SK-N-SH (cell line): ENCODE measurements around the gene NPDC1.

Experiments
- EZH2phosphoT487 ChIP-seq: fragments of 200-600 bp; sonication (generic); IDR thresholded peaks from 2 replicates; pipeline ENCODE4 v1.6.1; 2017; ENCODE audit warnings: low read depth, mixed run types, mild to moderate bottlenecking, antibody characterized with exemption, moderate library complexity, borderline replicate concordance
- MEF2A ChIP-seq: IDR thresholded peaks from 2 replicates; pipeline ENCODE4 v1.4.0; 2012; ENCODE audit warnings: low read depth, borderline replicate concordance
- POLR2AphosphoS5 ChIP-seq: IDR thresholded peaks from 2 replicates; pipeline ENCODE4 v1.6.1; 2012; ENCODE audit warnings: low read depth, low read length
- RAD21 ChIP-seq: IDR thresholded peaks from 2 replicates; pipeline ENCODE4 v1.6.1; 2012; ENCODE audit warnings: mild to moderate bottlenecking, low read length
- SIN3A ChIP-seq: IDR thresholded peaks from 2 replicates; pipeline ENCODE4 v1.6.1; 2012; ENCODE audit warnings: low read depth, mild to moderate bottlenecking, low read length, moderate library complexity, borderline replicate concordance
- TAF1 ChIP-seq: IDR thresholded peaks from 2 replicates; pipeline ENCODE4 v1.6.1; 2012; ENCODE audit warnings: low read depth, mild to moderate bottlenecking, low read length, moderate library complexity, borderline replicate concordance
- TF ChIP-seq, protein P1 (sequence below): fragments of 200-600 bp; sonication (generic); IDR thresholded peaks from 2 replicates; pipeline ENCODE4 v1.6.1; 2017; ENCODE audit warnings: antibody characterized with exemption, mild to moderate bottlenecking, moderate library complexity
- TF ChIP-seq, protein P2 (sequence below): IDR thresholded peaks from 2 replicates; pipeline ENCODE4; 2012
- TF ChIP-seq, protein P3 (sequence below): IDR thresholded peaks from 2 replicates; pipeline ENCODE4 v1.6.1; 2012; ENCODE audit warnings: mild to moderate bottlenecking, low read depth, low read length, moderate library complexity

DNA sequence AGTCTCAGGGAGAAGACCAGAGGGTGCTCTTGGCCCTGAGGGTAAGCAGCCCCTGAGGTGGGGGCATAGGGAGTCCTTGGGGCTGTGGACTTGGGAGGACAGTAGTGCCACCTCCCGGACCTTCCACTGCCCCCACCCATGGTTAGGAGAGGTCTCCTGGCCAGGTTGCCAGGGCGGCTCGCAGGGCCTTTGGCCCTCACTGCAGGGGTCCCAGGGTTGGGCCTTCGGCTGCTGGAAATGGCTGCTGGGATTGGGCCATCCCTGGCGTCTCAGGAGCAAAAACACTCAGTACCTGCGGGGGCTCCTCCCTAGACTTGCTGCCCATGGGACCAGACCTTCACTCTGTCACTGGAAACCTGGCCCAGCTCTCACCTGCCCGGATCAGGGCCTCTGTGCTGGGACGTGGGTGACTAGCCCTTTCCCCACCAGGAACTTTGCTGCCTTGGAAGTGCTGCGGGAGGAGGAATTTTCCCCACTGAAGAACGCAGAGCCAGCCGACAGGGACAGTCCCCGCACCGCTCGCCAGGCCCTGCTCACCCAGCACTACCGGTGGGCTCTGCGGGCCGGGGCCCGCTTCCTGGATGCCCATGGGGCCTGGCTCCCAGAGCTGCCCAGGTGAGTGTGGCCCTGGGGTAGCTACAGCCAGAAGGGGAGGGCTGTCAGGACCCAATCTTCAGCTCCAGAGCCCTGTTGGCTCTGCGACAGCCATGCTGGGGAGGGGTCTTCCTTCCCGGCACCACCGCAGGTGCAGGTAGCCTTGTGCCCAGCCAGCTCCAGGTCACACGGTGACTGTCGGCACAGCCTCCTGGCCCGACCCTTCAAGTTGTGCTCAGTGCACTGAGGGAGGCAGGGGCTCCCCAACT, 34.5 kb upstream of the NPDC1 start:
- TF ChIP-seq RAD21: no peak
- TF ChIP-seq, protein P1, sequence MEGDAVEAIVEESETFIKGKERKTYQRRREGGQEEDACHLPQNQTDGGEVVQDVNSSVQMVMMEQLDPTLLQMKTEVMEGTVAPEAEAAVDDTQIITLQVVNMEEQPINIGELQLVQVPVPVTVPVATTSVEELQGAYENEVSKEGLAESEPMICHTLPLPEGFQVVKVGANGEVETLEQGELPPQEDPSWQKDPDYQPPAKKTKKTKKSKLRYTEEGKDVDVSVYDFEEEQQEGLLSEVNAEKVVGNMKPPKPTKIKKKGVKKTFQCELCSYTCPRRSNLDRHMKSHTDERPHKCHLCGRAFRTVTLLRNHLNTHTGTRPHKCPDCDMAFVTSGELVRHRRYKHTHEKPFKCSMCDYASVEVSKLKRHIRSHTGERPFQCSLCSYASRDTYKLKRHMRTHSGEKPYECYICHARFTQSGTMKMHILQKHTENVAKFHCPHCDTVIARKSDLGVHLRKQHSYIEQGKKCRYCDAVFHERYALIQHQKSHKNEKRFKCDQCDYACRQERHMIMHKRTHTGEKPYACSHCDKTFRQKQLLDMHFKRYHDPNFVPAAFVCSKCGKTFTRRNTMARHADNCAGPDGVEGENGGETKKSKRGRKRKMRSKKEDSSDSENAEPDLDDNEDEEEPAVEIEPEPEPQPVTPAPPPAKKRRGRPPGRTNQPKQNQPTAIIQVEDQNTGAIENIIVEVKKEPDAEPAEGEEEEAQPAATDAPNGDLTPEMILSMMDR: no peak
- no peak for TF ChIP-seq TAF1
- no peak for TF ChIP-seq POLR2AphosphoS5
- no peak for TF ChIP-seq EZH2phosphoT487
- no peak for TF ChIP-seq SIN3A
- no peak for TF ChIP-seq MEF2A
- TF ChIP-seq, protein P2, sequence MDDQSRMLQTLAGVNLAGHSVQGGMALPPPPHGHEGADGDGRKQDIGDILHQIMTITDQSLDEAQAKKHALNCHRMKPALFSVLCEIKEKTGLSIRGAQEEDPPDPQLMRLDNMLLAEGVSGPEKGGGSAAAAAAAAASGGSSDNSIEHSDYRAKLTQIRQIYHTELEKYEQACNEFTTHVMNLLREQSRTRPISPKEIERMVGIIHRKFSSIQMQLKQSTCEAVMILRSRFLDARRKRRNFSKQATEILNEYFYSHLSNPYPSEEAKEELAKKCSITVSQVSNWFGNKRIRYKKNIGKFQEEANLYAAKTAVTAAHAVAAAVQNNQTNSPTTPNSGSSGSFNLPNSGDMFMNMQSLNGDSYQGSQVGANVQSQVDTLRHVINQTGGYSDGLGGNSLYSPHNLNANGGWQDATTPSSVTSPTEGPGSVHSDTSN: no peak
- TF ChIP-seq, protein P3, sequence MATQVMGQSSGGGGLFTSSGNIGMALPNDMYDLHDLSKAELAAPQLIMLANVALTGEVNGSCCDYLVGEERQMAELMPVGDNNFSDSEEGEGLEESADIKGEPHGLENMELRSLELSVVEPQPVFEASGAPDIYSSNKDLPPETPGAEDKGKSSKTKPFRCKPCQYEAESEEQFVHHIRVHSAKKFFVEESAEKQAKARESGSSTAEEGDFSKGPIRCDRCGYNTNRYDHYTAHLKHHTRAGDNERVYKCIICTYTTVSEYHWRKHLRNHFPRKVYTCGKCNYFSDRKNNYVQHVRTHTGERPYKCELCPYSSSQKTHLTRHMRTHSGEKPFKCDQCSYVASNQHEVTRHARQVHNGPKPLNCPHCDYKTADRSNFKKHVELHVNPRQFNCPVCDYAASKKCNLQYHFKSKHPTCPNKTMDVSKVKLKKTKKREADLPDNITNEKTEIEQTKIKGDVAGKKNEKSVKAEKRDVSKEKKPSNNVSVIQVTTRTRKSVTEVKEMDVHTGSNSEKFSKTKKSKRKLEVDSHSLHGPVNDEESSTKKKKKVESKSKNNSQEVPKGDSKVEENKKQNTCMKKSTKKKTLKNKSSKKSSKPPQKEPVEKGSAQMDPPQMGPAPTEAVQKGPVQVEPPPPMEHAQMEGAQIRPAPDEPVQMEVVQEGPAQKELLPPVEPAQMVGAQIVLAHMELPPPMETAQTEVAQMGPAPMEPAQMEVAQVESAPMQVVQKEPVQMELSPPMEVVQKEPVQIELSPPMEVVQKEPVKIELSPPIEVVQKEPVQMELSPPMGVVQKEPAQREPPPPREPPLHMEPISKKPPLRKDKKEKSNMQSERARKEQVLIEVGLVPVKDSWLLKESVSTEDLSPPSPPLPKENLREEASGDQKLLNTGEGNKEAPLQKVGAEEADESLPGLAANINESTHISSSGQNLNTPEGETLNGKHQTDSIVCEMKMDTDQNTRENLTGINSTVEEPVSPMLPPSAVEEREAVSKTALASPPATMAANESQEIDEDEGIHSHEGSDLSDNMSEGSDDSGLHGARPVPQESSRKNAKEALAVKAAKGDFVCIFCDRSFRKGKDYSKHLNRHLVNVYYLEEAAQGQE: no peak
